WTC11 (cell line): ENCODE measurements around the gene PHPT1.

Experiments
- CTCF ChIP-seq: fragments of 200-600 bp; IDR thresholded peaks from 2 replicates; pipeline ENCODE4 v1.8.0; 2022; ENCODE audit warnings: antibody characterized with exemption
- ELF4 ChIP-seq: sonication (generic); formaldehyde crosslinking; IDR thresholded peaks from 2 replicates; pipeline ENCODE4 v1.8.1; 2022; ENCODE audit warnings: low read depth, mild to moderate bottlenecking, moderate library complexity, missing genetic modification reagents
- JUN ChIP-seq: sonication (generic); formaldehyde crosslinking; IDR thresholded peaks from 2 replicates; pipeline ENCODE4 v1.8.0; 2023; ENCODE audit warnings: mild to moderate bottlenecking, missing genetic modification reagents
- KAT7 ChIP-seq: sonication (generic); formaldehyde crosslinking; IDR thresholded peaks from 2 replicates; pipeline ENCODE4 v1.8.1; 2023; ENCODE audit warnings: missing genetic modification reagents, mild to moderate bottlenecking, borderline replicate concordance
- TCF7 ChIP-seq: sonication (generic); formaldehyde crosslinking; IDR thresholded peaks from 2 replicates; pipeline ENCODE4 v1.8.0; 2022; ENCODE audit warnings: mild to moderate bottlenecking, low read depth, missing genetic modification reagents, moderate library complexity
- USF2 ChIP-seq: sonication (generic); formaldehyde crosslinking; IDR thresholded peaks from 2 replicates; pipeline ENCODE4 v1.8.1; 2023; ENCODE audit warnings: mild to moderate bottlenecking, missing genetic modification reagents, moderate library complexity
- ZNF416 ChIP-seq: fragments of 250-450 bp; sonication (Bioruptor Pico); IDR thresholded peaks from 2 replicates; pipeline ENCODE4 v1.9.0; 2021; ENCODE audit warnings: mild to moderate bottlenecking, inconsistent platforms
- ZSCAN18 ChIP-seq: fragments of 250-450 bp; sonication (Bioruptor Pico); IDR thresholded peaks from 2 replicates; pipeline ENCODE4 v2.1.2; 2022; ENCODE audit warnings: mild to moderate bottlenecking, moderate library complexity

- TF ChIP-seq ELF4 (CRISPR knock-in tag) (no peak), JUN (no peak), USF2 (CRISPR knock-in tag) (no peak), CTCF (no peak), TCF7 (CRISPR knock-in tag) (no peak), KAT7 (CRISPR knock-in tag) (no peak), ZNF416 (CRISPR knock-in tag) (no peak), ZSCAN18 (no peak)
These were observed 12.0 kb downstream of the PHPT1 start for GRCh38 chr9:136860933-136861873.
